Endothelial cell (in vitro differentiated cells): Measurements from ENCODE around the gene CALHM6. TPM values are rescaled to one million over a fixed set of nuclear protein-coding genes. Genes with fewer than 3 reads are reported as not detected.

ENCODE experiments used
- DNase-seq: peaks from one replicate; pipeline ENCODE4 v3.0.0; 2021; ENCODE audit warnings: low spot score
- H3K27ac Mint-ChIP-seq: one replicate; pipeline ENCODE4 v1.8.0; 2021; ENCODE audit warnings: mixed read lengths, inconsistent platforms; ENCODE audit not compliant: unreplicated experiment
- H3K27me3 Mint-ChIP-seq: one replicate; pipeline ENCODE4 v1.8.0; 2021; ENCODE audit warnings: mild to moderate bottlenecking, moderate library complexity, mixed read lengths, inconsistent platforms; ENCODE audit not compliant: unreplicated experiment
- H3K36me3 Mint-ChIP-seq: one replicate; pipeline ENCODE4 v1.8.0; 2021; ENCODE audit warnings: mild to moderate bottlenecking, low read depth, mixed read lengths, inconsistent platforms; ENCODE audit not compliant: unreplicated experiment
- H3K4me1 Mint-ChIP-seq: one replicate; pipeline ENCODE4 v1.8.0; 2021; ENCODE audit warnings: mild to moderate bottlenecking, mixed read lengths, inconsistent platforms; ENCODE audit not compliant: unreplicated experiment
- H3K4me3 Mint-ChIP-seq: one replicate; pipeline ENCODE4 v1.8.0; 2021; ENCODE audit warnings: mild to moderate bottlenecking, mixed read lengths, inconsistent platforms; ENCODE audit not compliant: unreplicated experiment
- H3K9me3 Mint-ChIP-seq: one replicate; pipeline ENCODE4 v1.8.0; 2021; ENCODE audit warnings: mixed read lengths, inconsistent platforms; ENCODE audit not compliant: unreplicated experiment
- CTCF ChIP-seq: fragments of 200-600 bp; sonication (generic); IDR thresholded peaks from one replicate; pipeline ENCODE4 v1.5.0; 2021; ENCODE audit warnings: antibody characterized with exemption; ENCODE audit not compliant: unreplicated experiment
- long read RNA-seq: library from polyadenylated mRNA; unstranded; transcript quantifications from one replicate; pipeline ENCODE4 v2.0.0, GENCODE V29; 2020; ENCODE audit not compliant: unreplicated experiment
- total RNA-seq: library from RNA; stranded (reverse); fragmentation: NEBNext Ultra II Directional; extraction: Animal tissue kit (Norgen Biotek cat#: 25700); gene quantifications from one replicate; pipeline ENCODE4 v1.2.1, GENCODE V29; 2021; ENCODE audit not compliant: unreplicated experiment

Gene CALHM6
- total RNA-seq, result 1.3 TPM
- long read RNA-seq, partial matches to known transcripts, result 1 of 2 reads
- long read RNA-seq, other reads (novel, unspliced or antisense), result 0 of 2 reads

GRCh38 chr6:116461331-116461931 lies at the start of gene CALHM6:
Gene CALHM6 (plus strand): TSS chr6:116461375. CDS start chr6:116461930, 555 bp downstream.
- no peak for DNase-seq
- Mint-ChIP-seq H3K4me1 (peaks cover 13% of the 10 kb centered on the region), H3K27ac (no peak within 1 kb of the TSS), H3K27me3 (peaks cover 2% of the 10 kb centered on the region), H3K36me3 (no peaks in the 10 kb centered on the region), H3K4me3 (peak within 1 kb of the TSS; percentile 33), H3K9me3 (no peaks in the 10 kb centered on the region)
- no peak for TF ChIP-seq CTCF

- no peaks in the 10 kb centered on the region for H3K9me3 Mint-ChIP-seq
- H3K27ac Mint-ChIP-seq, result no peak overlapping the region
- H3K4me1 Mint-ChIP-seq, result peaks cover 11% of the 10 kb centered on the region
- no peak for DNase-seq
- no peak for TF ChIP-seq CTCF
- no peaks in the 10 kb centered on the region for H3K36me3 Mint-ChIP-seq
- no peaks in the 10 kb centered on the region for H3K27me3 Mint-ChIP-seq
- no peak overlapping the region for H3K4me3 Mint-ChIP-seq
Observed at GRCh38 chr6:116412270-116412669, 48.9 kb upstream of the CALHM6 start.

- no peaks in the 10 kb centered on the region for H3K36me3 Mint-ChIP-seq
- H3K27ac Mint-ChIP-seq, result no peak overlapping the region
- H3K4me3 Mint-ChIP-seq, result no peak overlapping the region
- no peak for TF ChIP-seq CTCF
- H3K27me3 Mint-ChIP-seq, result no peaks in the 10 kb centered on the region
- no peak for DNase-seq
- no peaks in the 10 kb centered on the region for H3K9me3 Mint-ChIP-seq
- peaks cover 11% of the 10 kb centered on the region for H3K4me1 Mint-ChIP-seq
Observed at GRCh38 chr6:116413357-116413756, 47.8 kb upstream of the CALHM6 start.

GRCh38 chr6:116417661-116418060 lies 43.5 kb upstream of the CALHM6 start:
- no peaks in the 10 kb centered on the region for H3K36me3 Mint-ChIP-seq
- H3K4me1 Mint-ChIP-seq, result peaks cover 2% of the 10 kb centered on the region
- DNase-seq, result no peak
- H3K27ac Mint-ChIP-seq, result no peak overlapping the region
- TF ChIP-seq CTCF, result no peak
- H3K27me3 Mint-ChIP-seq, result peaks cover 3% of the 10 kb centered on the region
- H3K9me3 Mint-ChIP-seq, result no peaks in the 10 kb centered on the region
- H3K4me3 Mint-ChIP-seq, result no peak overlapping the region

- no peaks in the 10 kb centered on the region for H3K36me3 Mint-ChIP-seq
- TF ChIP-seq CTCF, result no peak
- H3K9me3 Mint-ChIP-seq, result no peaks in the 10 kb centered on the region
- no peak for DNase-seq
- H3K27me3 Mint-ChIP-seq, result peaks cover 3% of the 10 kb centered on the region
- H3K4me3 Mint-ChIP-seq, result no peak overlapping the region
- no peak overlapping the region for H3K27ac Mint-ChIP-seq
- no peaks in the 10 kb centered on the region for H3K4me1 Mint-ChIP-seq
Observed at GRCh38 chr6:116419069-116419786, 41.9 kb upstream of the CALHM6 start.
